Upper lobe of left lung (tissue), 4 donors: ENCODE measurements around the gene C11orf24.

Source experiments
- CTCF ChIP-seq, 6 experiments: fragments of 450-650 bp in 4 of 6; fragments of 200-600 bp in 2 of 6; sonication (generic) in 2 of 6; IDR thresholded peaks; one replicate each; pipeline ENCODE4 v1.5.1; 2016 to 2019; ENCODE audit warnings: antibody characterized with exemption in 6 of 6
- EP300 ChIP-seq, 4 donors: sonication (generic); formaldehyde crosslinking; IDR thresholded peaks; one replicate each; pipeline ENCODE4 v1.5.1; 2017; ENCODE audit warnings: antibody characterized with exemption in 4 of 4, control low read depth in 2 of 4
- POLR2A ChIP-seq, 4 donors: fragments of 450-650 bp; IDR thresholded peaks; one replicate each; pipeline ENCODE4 v1.5.1; 2016 to 2017; ENCODE audit warnings: antibody characterized with exemption in 4 of 4, mild to moderate bottlenecking in 2 of 4
- POLR2AphosphoS5 ChIP-seq, 2 donors: sonication (generic); formaldehyde crosslinking; IDR thresholded peaks; one replicate each; pipeline ENCODE4 v1.5.1; 2017; ENCODE audit warnings: antibody characterized with exemption in 2 of 2

- TF ChIP-seq POLR2A (IDR thresholded peaks at IDR 0.05) (no peak), POLR2AphosphoS5 (IDR thresholded peaks at IDR 0.05) (no peak), CTCF (IDR thresholded peaks at IDR 0.05) (no peak), EP300 (IDR thresholded peaks at IDR 0.05) (no peak)
Observed at GRCh38 chr11:68255526-68255925, 16.2 kb downstream of the C11orf24 start.
